ENCODE data around the gene ETV1. TPM values are rescaled to one million over a fixed set of nuclear protein-coding genes. Genes with fewer than 3 reads are reported as not detected.

ETV1 gene
- total RNA-seq = not detected in 2 replicates

GRCh38 chr7:13989126-13989948 is at the start of gene ETV1:
Gene ETV1, minus strand, starts transcription at chr7:13989666. Its CDS starts 614 bp downstream, at chr7:13989052.
- H3K4me1 Mint-ChIP-seq = no peaks in the 10 kb centered on the region
- no peak for DNase-seq
- H3K27ac Mint-ChIP-seq = no peak within 1 kb of the TSS
- no peak within 1 kb of the TSS for H3K4me3 Mint-ChIP-seq
- H3K36me3 Mint-ChIP-seq (ENCODE audit: low read depth) = no peaks in the 10 kb centered on the region
- intact Hi-C loops (cut with micrococcal nuclease) = no loop called here
- H3K27me3 Mint-ChIP-seq = no peaks in the 10 kb centered on the region
- H3K9me3 Mint-ChIP-seq = no peaks in the 10 kb centered on the region

DNA sequence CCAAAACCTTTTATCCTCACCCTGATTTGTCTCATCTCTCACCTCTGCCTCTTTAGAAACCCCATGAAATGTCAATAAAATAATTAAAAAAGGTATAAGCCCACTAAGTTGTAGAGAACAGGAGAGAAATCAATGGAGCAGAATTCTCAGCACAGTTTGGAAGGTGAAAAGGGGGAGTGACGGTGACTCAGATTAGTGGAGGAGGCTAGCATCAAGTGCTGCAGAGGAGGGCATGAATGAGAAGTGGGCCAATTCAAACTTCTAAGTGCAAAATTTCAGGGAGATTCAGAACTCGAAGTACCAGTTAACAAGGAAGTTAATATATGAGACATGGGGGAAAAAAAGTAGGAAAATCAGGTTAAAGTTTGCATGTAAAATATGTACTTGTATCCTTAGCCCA is 34.9 kb upstream of the ETV1 start:
- no peak overlapping the region for H3K27ac Mint-ChIP-seq
- no peak overlapping the region for H3K4me3 Mint-ChIP-seq
- no peak for DNase-seq
- H3K27me3 Mint-ChIP-seq = no peaks in the 10 kb centered on the region
- no peaks in the 10 kb centered on the region for H3K4me1 Mint-ChIP-seq
- H3K9me3 Mint-ChIP-seq = peaks cover 3% of the 10 kb centered on the region
- intact Hi-C loops (cut with micrococcal nuclease) = no loop called here
- H3K36me3 Mint-ChIP-seq (ENCODE audit: low read depth) = no peaks in the 10 kb centered on the region

DNA sequence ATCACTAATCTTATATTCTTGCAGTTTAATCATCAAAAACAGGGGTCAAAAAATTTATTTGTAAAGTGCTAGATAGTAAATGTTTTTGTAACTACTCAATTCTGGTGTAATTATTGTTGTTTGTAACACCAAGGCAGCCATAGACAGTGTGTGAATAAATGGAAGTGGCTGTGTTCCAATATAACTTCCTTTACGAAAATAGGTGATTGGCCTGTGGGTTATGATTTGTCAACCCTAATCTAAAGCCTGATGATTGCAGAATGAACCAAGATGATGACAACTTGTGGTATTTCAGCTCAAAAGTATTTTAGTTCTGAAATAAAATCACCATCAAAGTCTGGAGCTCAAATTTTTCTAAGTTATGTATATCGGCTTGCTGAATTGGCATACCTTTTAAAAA is 34.4 kb upstream of the ETV1 start:
- Mint-ChIP-seq H3K4me1 (no peaks in the 10 kb centered on the region), H3K9me3 (peaks cover 3% of the 10 kb centered on the region), H3K4me3 (no peak overlapping the region), H3K36me3 (ENCODE audit: low read depth) (no peaks in the 10 kb centered on the region), H3K27ac (no peak overlapping the region), H3K27me3 (no peaks in the 10 kb centered on the region)
- intact Hi-C loops (cut with micrococcal nuclease) = no loop called here
- no peak for DNase-seq

DNA sequence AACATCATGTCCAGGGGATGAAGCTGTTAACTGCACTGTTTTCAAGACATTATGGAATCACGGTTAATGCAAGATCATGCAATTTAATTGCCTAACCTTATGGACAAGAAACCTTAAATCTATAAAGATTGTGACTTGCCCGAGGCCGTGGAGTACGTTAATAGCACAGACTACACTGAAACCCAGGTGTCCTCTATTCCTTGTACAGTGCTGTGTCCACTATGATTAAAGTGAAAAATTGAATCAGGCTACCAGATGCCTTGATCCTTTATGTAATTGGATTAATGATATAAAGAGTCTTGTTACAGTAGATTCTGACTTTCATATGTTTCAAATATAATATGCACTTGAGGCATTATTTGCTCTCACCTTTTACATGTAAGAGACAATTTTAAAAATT is 33.9 kb upstream of the ETV1 start:
- no peak overlapping the region for H3K27ac Mint-ChIP-seq
- H3K4me3 Mint-ChIP-seq = no peak overlapping the region
- no peaks in the 10 kb centered on the region for H3K27me3 Mint-ChIP-seq
- H3K9me3 Mint-ChIP-seq = peaks cover 3% of the 10 kb centered on the region
- H3K4me1 Mint-ChIP-seq = no peaks in the 10 kb centered on the region
- intact Hi-C loops (cut with micrococcal nuclease) = no loop called here
- DNase-seq = no peak
- H3K36me3 Mint-ChIP-seq (ENCODE audit: low read depth) = no peaks in the 10 kb centered on the region

GRCh38 chr7:14021069-14021468 is 31.6 kb upstream of the ETV1 start:
- Mint-ChIP-seq H3K36me3 (ENCODE audit: low read depth) (no peaks in the 10 kb centered on the region), H3K27ac (no peak overlapping the region), H3K27me3 (no peaks in the 10 kb centered on the region), H3K4me3 (no peak overlapping the region), H3K9me3 (no peaks in the 10 kb centered on the region), H3K4me1 (no peaks in the 10 kb centered on the region)
- intact Hi-C loops (cut with micrococcal nuclease) = no loop called here
- no peak for DNase-seq

- no peak overlapping the region for H3K4me3 Mint-ChIP-seq
- H3K36me3 Mint-ChIP-seq (ENCODE audit: low read depth) = no peaks in the 10 kb centered on the region
- intact Hi-C loops (cut with micrococcal nuclease) = no loop called here
- no peaks in the 10 kb centered on the region for H3K9me3 Mint-ChIP-seq
- no peaks in the 10 kb centered on the region for H3K27me3 Mint-ChIP-seq
- no peak overlapping the region for H3K27ac Mint-ChIP-seq
- no peak for DNase-seq
- H3K4me1 Mint-ChIP-seq = no peaks in the 10 kb centered on the region
Observed at GRCh38 chr7:14020339-14020900, 31.0 kb upstream of the ETV1 start.

- Mint-ChIP-seq H3K4me1 (no peaks in the 10 kb centered on the region), H3K4me3 (no peak overlapping the region)
Observed at GRCh38 chr7:14018751-14019150, 29.3 kb upstream of the ETV1 start.

GRCh38 chr7:14016950-14017349 is 27.5 kb upstream of the ETV1 start:
- DNase-seq = no peak

More at GRCh38 chr7:14018751-14019150, 29.3 kb upstream of the ETV1 start:
- Mint-ChIP-seq H3K27me3 (no peaks in the 10 kb centered on the region), H3K9me3 (no peaks in the 10 kb centered on the region), H3K36me3 (ENCODE audit: low read depth) (no peaks in the 10 kb centered on the region), H3K27ac (no peak overlapping the region)
- DNase-seq = no peak
- intact Hi-C loops (cut with micrococcal nuclease) = no loop called here

GRCh38 chr7:14013898-14014297 is 24.4 kb upstream of the ETV1 start:
- DNase-seq = no peak
- Mint-ChIP-seq H3K9me3 (no peaks in the 10 kb centered on the region), H3K4me3 (no peak overlapping the region), H3K36me3 (ENCODE audit: low read depth) (no peaks in the 10 kb centered on the region), H3K27ac (no peak overlapping the region), H3K4me1 (no peaks in the 10 kb centered on the region), H3K27me3 (no peaks in the 10 kb centered on the region)
- intact Hi-C loops (cut with micrococcal nuclease) = no loop called here

More at GRCh38 chr7:14016950-14017349, 27.5 kb upstream of the ETV1 start:
- intact Hi-C loops (cut with micrococcal nuclease) = no loop called here
- H3K4me1 Mint-ChIP-seq = no peaks in the 10 kb centered on the region
- H3K9me3 Mint-ChIP-seq = no peaks in the 10 kb centered on the region
- no peak overlapping the region for H3K4me3 Mint-ChIP-seq
- no peak overlapping the region for H3K27ac Mint-ChIP-seq
- no peaks in the 10 kb centered on the region for H3K36me3 Mint-ChIP-seq (ENCODE audit: low read depth)
- H3K27me3 Mint-ChIP-seq = no peaks in the 10 kb centered on the region

DNA sequence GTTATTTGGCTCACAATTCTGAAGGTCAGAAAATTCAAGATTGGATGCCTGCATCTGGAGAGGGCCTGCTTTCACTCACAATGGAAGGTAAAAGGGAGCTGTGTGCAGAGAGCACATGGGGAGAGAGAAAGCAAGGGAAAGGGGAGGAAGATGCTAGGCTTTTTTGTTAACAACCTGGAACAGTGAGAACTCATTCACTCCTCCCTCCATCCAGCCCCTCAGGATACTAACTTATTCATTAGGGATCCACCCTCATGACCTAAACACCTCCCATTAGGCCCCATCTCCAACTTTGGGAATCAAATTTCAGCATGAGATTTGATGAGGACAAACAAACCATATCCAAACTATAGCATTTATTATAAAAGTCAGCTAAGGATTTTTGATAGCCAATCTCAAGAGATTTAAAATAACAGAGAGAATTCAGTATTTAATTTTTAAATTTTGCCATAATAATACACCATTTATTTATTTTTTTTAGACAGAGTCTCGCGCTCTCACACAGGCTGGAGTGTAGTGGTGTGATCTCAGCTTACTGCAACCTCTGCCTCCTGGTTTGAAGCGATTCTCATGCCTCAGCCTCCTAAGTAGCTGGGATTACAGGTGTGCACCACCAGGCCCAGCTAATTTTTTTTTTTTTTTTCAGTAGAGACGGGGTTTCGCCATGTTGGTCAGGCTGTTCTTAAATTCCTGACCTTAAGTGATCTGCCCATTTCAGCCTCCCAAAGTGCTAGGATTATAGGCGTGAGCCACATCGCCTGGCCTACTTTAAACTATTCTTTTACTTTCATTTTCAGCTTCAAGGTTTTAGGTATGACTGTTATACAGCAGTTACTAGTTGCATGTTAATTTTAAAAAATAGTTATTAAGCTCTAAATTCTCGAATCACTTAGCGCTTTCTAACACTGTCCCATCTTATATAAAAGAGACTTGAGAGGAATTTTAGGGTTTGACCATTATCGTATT is 20.3 kb upstream of the ETV1 start:
- Mint-ChIP-seq H3K9me3 (no peaks in the 10 kb centered on the region), H3K27me3 (no peaks in the 10 kb centered on the region), H3K36me3 (ENCODE audit: low read depth) (no peaks in the 10 kb centered on the region), H3K4me3 (no peak overlapping the region), H3K27ac (no peak overlapping the region), H3K4me1 (no peaks in the 10 kb centered on the region)
- intact Hi-C loops (cut with micrococcal nuclease) = no loop called here
- DNase-seq = no peak

GRCh38 chr7:14001139-14001538 is 11.7 kb upstream of the ETV1 start:
- Mint-ChIP-seq H3K27me3 (no peaks in the 10 kb centered on the region), H3K4me3 (no peak overlapping the region), H3K27ac (no peak overlapping the region), H3K4me1 (no peaks in the 10 kb centered on the region), H3K9me3 (peaks cover 3% of the 10 kb centered on the region), H3K36me3 (ENCODE audit: low read depth) (no peaks in the 10 kb centered on the region)
- no peak for DNase-seq
- intact Hi-C loops (cut with micrococcal nuclease) = no loop called here

DNA sequence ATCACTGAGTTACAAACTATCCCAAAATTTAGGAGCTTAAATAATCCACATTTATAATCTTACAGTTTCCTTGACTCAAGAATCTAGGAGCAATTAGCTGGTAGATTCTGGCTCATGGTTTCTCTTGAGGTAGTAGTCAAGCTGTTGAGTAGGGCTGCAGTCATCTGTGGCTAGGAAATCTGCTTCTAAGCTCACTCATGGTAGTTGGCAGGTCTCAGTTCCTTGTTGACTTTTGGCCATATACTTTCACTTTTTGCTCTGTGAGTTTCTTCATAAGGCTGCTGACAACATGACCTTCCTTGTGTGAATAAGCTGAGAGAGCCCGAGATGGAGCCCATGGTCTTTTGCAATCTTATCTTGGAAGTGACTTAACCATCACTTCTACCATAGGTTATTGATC is 10.8 kb upstream of the ETV1 start:
- H3K27me3 Mint-ChIP-seq = no peaks in the 10 kb centered on the region
- H3K9me3 Mint-ChIP-seq = peaks cover 3% of the 10 kb centered on the region
- no peaks in the 10 kb centered on the region for H3K36me3 Mint-ChIP-seq (ENCODE audit: low read depth)
- H3K27ac Mint-ChIP-seq = no peak overlapping the region
- no peaks in the 10 kb centered on the region for H3K4me1 Mint-ChIP-seq
- H3K4me3 Mint-ChIP-seq = no peak overlapping the region
- intact Hi-C loops (cut with micrococcal nuclease) = no loop called here
- no peak for DNase-seq

DNA sequence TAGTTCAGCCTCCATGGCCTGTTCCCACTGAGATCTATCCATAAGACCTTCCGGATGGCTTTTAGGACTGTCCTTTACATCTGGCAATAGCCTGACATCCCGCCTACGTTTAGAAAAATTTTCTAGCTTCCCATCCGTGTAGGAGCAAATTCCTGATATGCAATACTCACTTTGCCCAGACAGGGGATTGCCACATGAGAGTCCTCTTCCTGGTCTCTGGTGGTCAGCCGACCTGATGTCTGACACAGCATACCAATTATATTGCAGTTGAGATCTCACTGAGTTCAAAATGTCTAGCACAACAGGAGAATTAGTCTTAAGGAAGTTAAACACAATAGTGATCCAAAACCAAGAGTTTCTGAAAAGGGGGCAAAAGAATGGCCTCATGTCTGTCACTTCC is 9.4 kb upstream of the ETV1 start:
- no peaks in the 10 kb centered on the region for H3K4me1 Mint-ChIP-seq
- DNase-seq = no peak
- no peak overlapping the region for H3K4me3 Mint-ChIP-seq
- no peaks in the 10 kb centered on the region for H3K27me3 Mint-ChIP-seq
- peaks cover 3% of the 10 kb centered on the region for H3K9me3 Mint-ChIP-seq
- intact Hi-C loops (cut with micrococcal nuclease) = no loop called here
- H3K36me3 Mint-ChIP-seq (ENCODE audit: low read depth) = no peaks in the 10 kb centered on the region
- H3K27ac Mint-ChIP-seq = no peak overlapping the region

- intact Hi-C loops (cut with micrococcal nuclease) = no loop called here
- Mint-ChIP-seq H3K4me1 (no peaks in the 10 kb centered on the region), H3K36me3 (ENCODE audit: low read depth) (no peaks in the 10 kb centered on the region), H3K9me3 (no peaks in the 10 kb centered on the region), H3K27ac (no peak overlapping the region), H3K4me3 (no peak overlapping the region), H3K27me3 (no peaks in the 10 kb centered on the region)
- no peak for DNase-seq
Observed at GRCh38 chr7:13992596-13992964, 3.1 kb upstream of the ETV1 start.

All from activated CD4-positive, alpha-beta T cell treated with anti-CD3 and anti-CD28 coated beads, Interleukin-2, amount 10 ng/mL, durations not matched to agents 24 days and 14 days (primary cell).